Measurements from ENCODE around the gene KLF15. TPM values are rescaled to one million over a fixed set of nuclear protein-coding genes. Genes with fewer than 3 reads are reported as not detected.

Gene KLF15
- total and polyA plus RNA-seq, 2 experiments from 2014 or later: 3.5 to 19.8 TPM

DNA sequence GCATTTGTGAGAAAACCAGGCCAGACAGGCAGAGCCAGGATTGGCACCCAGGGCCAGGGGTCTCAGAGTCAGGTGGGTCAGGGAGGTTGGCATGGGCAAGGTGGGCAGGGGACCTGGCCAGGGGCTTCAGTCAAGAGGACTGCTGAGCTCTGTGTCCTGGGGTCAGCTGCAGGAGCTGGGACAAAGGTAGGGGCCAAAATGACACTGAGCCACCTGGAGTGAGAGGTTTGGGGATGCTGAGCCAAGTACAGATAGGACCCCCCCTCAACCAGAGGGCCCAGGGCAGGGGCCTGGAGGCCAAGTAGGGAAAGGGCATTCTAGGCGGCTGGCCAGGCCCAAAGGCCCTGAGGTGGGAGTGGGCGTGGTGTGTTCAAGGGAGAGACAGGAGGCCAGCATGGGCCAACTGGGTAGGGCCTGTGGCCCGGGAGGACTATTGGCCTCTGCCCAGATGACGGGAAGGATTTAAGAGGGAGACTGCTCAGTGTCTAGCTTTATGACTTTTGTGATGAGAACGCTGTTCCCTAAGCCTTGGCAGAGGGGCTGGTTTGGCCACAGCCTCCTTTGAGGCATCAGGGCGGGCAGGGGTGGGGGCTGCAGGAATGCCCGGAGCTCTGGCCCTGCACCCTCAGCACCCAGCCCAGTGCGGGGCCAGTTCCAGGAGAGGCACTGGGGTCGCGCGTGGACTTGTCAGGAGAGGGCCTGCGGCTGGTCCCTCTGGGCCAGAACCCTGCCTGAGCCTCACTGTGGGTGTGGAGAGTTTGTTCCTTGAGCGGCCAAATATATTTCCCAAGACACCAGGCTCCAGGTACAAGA, 40.6 kb upstream of the KLF15 start:
- no peak for TF ChIP-seq ZNF114 (CRISPR knock-in tag; IDR thresholded peaks at IDR 0.05)
- TF ChIP-seq EZH2 (IDR thresholded peaks at IDR 0.05; ENCODE audit: low read depth, unreplicated experiment): no peak
- TF ChIP-seq JUNB (IDR thresholded peaks at IDR 0.05; ENCODE audit: unreplicated experiment): no peak
- TF ChIP-seq EZH2phosphoT487 (IDR thresholded peaks at IDR 0.05; ENCODE audit: unreplicated experiment): no peak
- TF ChIP-seq CREB1 (CRISPR knock-in tag; IDR thresholded peaks at IDR 0.05; ENCODE audit: low read depth): no peak
- TF ChIP-seq, protein P1, sequence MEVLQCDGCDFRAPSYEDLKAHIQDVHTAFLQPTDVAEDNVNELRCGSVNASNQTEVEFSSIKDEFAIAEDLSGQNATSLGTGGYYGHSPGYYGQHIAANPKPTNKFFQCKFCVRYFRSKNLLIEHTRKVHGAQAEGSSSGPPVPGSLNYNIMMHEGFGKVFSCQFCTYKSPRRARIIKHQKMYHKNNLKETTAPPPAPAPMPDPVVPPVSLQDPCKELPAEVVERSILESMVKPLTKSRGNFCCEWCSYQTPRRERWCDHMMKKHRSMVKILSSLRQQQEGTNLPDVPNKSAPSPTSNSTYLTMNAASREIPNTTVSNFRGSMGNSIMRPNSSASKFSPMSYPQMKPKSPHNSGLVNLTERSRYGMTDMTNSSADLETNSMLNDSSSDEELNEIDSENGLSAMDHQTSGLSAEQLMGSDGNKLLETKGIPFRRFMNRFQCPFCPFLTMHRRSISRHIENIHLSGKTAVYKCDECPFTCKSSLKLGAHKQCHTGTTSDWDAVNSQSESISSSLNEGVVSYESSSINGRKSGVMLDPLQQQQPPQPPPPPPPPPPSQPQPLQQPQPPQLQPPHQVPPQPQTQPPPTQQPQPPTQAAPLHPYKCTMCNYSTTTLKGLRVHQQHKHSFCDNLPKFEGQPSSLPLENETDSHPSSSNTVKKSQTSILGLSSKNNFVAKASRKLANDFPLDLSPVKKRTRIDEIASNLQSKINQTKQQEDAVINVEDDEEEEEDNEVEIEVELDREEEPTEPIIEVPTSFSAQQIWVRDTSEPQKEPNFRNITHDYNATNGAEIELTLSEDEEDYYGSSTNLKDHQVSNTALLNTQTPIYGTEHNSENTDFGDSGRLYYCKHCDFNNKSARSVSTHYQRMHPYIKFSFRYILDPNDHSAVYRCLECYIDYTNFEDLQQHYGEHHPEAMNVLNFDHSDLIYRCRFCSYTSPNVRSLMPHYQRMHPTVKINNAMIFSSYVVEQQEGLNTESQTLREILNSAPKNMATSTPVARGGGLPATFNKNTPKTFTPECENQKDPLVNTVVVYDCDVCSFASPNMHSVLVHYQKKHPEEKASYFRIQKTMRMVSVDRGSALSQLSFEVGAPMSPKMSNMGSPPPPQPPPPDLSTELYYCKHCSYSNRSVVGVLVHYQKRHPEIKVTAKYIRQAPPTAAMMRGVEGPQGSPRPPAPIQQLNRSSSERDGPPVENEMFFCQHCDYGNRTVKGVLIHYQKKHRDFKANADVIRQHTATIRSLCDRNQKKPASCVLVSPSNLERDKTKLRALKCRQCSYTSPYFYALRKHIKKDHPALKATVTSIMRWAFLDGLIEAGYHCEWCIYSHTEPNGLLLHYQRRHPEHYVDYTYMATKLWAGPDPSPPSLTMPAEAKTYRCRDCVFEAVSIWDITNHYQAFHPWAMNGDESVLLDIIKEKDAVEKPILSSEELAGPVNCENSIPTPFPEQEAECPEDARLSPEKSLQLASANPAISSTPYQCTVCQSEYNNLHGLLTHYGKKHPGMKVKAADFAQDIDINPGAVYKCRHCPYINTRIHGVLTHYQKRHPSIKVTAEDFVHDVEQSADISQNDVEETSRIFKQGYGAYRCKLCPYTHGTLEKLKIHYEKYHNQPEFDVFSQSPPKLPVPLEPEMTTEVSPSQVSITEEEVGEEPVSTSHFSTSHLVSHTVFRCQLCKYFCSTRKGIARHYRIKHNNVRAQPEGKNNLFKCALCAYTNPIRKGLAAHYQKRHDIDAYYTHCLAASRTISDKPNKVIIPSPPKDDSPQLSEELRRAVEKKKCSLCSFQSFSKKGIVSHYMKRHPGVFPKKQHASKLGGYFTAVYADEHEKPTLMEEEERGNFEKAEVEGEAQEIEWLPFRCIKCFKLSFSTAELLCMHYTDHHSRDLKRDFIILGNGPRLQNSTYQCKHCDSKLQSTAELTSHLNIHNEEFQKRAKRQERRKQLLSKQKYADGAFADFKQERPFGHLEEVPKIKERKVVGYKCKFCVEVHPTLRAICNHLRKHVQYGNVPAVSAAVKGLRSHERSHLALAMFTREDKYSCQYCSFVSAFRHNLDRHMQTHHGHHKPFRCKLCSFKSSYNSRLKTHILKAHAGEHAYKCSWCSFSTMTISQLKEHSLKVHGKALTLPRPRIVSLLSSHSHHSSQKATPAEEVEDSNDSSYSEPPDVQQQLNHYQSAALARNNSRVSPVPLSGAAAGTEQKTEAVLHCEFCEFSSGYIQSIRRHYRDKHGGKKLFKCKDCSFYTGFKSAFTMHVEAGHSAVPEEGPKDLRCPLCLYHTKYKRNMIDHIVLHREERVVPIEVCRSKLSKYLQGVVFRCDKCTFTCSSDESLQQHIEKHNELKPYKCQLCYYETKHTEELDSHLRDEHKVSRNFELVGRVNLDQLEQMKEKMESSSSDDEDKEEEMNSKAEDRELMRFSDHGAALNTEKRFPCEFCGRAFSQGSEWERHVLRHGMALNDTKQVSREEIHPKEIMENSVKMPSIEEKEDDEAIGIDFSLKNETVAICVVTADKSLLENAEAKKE (CRISPR knock-in tag; IDR thresholded peaks at IDR 0.05): no peak
- peaks cover 4% of the 10 kb centered on the region; the same call in 1 of the 2 replicates for H3K4me1 ChIP-seq (ENCODE audit: insufficient read depth)
- Mint-ChIP-seq H3K36me3 (ENCODE audit: low read depth) (no peaks in the 10 kb centered on the region; the same call in 2 of the 3 replicates), H3K27ac (no peak overlapping the region), H3K4me1 (peaks cover 21% of the 10 kb centered on the region), H3K27me3 (ENCODE audit: insufficient read depth, low read depth, poor library complexity) (peaks cover 27% of the 10 kb centered on the region), H3K4me3 (no peak overlapping the region), H3K9me3 (no peaks in the 10 kb centered on the region)
- no peak overlapping the region for H3K4me2 ChIP-seq
- no peak for DNase-seq (ENCODE audit: low spot score)
- no peaks in the 10 kb centered on the region for H3K79me2 ChIP-seq (replicated peaks; ENCODE audit: insufficient read depth)
- peaks cover 34% of the 10 kb centered on the region for H3K27me3 ChIP-seq (ENCODE audit: insufficient read depth)
- H2AFZ ChIP-seq: no peak overlapping the region
- H3K9me2 ChIP-seq (ENCODE audit: insufficient read depth): no peaks in the 10 kb centered on the region
- no peak overlapping the region for H3K27ac ChIP-seq (ENCODE audit: low read depth)
- no peaks in the 10 kb centered on the region for H4K20me1 ChIP-seq (replicated peaks; ENCODE audit: insufficient read depth)
- H3K36me3 ChIP-seq (ENCODE audit: insufficient read depth): no peaks in the 10 kb centered on the region
- no peak for ATAC-seq
- no peak overlapping the region for H3K4me3 ChIP-seq
- H3F3A ChIP-seq (replicated peaks; ENCODE audit: low read depth): no peaks in the 10 kb centered on the region
